Neural cell (in vitro differentiated cells): Measurements from ENCODE around the gene RSPO4. TPM values are rescaled to one million over a fixed set of nuclear protein-coding genes. Genes with fewer than 3 reads are reported as not detected.

Experiments used
- H2AFZ ChIP-seq: fragments of 200-600, 300-800 bp; sonication (generic), shearing (Covaris generic); 2 replicates; pipeline ENCODE4 v1.6.0; 2014; ENCODE audit warnings: low read depth, mild to moderate bottlenecking, antibody characterized with exemption, low read length, moderate library complexity
- H3F3A ChIP-seq: fragments of 200-600 bp; shearing (Covaris generic); 2 replicates; pipeline ENCODE4 v1.6.1; 2016; ENCODE audit warnings: mild to moderate bottlenecking, moderate library complexity, mixed read lengths, antibody characterized with exemption, low read length; ENCODE audit not compliant: insufficient read depth, poor library complexity, severe bottlenecking
- H3K27ac ChIP-seq: fragments of 200-600, 300-800 bp; sonication (generic), shearing (Covaris generic); 2 replicates; pipeline ENCODE4 v1.5.1; 2014; ENCODE audit warnings: mild to moderate bottlenecking, low read length, moderate library complexity
- H3K27me3 ChIP-seq: fragments of 300-800, 200-600 bp; sonication (generic), shearing (Covaris generic); 2 replicates; pipeline ENCODE4 v1.6.0; 2014; ENCODE audit warnings: mild to moderate bottlenecking, low read depth, low read length, moderate library complexity; ENCODE audit not compliant: insufficient read depth
- H3K36me3 ChIP-seq: fragments of 300-800, 200-600 bp; sonication (generic), shearing (Covaris generic); 2 replicates; pipeline ENCODE4 v1.5.1; 2014; ENCODE audit warnings: mild to moderate bottlenecking, antibody characterized with exemption, low read length, moderate library complexity; ENCODE audit not compliant: insufficient read depth
- H3K4me2 ChIP-seq: fragments of 300-800, 200-600 bp; sonication (generic), shearing (Covaris generic); 2 replicates; pipeline ENCODE4 v1.6.0; 2014; ENCODE audit warnings: mild to moderate bottlenecking, low read length
- H3K4me3 ChIP-seq: fragments of 300-800, 200-600 bp; sonication (generic), shearing (Covaris generic); 2 replicates; pipeline ENCODE4 v1.5.1; 2014; ENCODE audit warnings: mild to moderate bottlenecking, low read length, moderate library complexity
- H3K79me2 ChIP-seq: fragments of 200-600 bp; shearing (Covaris generic); replicated peaks from 2 replicates; pipeline ENCODE4 v1.6.0; 2014; ENCODE audit warnings: mild to moderate bottlenecking, low read length, moderate library complexity; ENCODE audit not compliant: insufficient read depth
- H3K9ac ChIP-seq: fragments of 300-800, 200-600 bp; sonication (generic), shearing (Covaris generic); 2 replicates; pipeline ENCODE4 v1.6.1; 2016; ENCODE audit warnings: mild to moderate bottlenecking, low read length, mixed read lengths
- H3K9me2 ChIP-seq: fragments of 200-600 bp; shearing (Covaris generic); 2 replicates; pipeline ENCODE4 v1.6.1; 2016; ENCODE audit warnings: mild to moderate bottlenecking, low read length, mixed read lengths; ENCODE audit not compliant: insufficient read depth
- H3K9me3 ChIP-seq: fragments of 200-600, 300-800 bp; sonication (generic), shearing (Covaris generic); 2 replicates; pipeline ENCODE4 v1.6.1; 2016; ENCODE audit warnings: mild to moderate bottlenecking, mixed run types, low read length, moderate library complexity, mixed read lengths
- H4K20me1 ChIP-seq: fragments of 200-600 bp; shearing (Covaris generic); 2 replicates; pipeline ENCODE4 v1.6.1; 2016; ENCODE audit warnings: mild to moderate bottlenecking, mixed run types; ENCODE audit not compliant: insufficient read depth
- EP300 ChIP-seq: fragments of 450-650 bp; conservative IDR thresholded peaks from 2 replicates; pipeline ENCODE4 v1.6.1; 2014; ENCODE audit warnings: antibody characterized with exemption, mild to moderate bottlenecking, moderate library complexity; ENCODE audit not compliant: poor library complexity, severe bottlenecking
- EZH2 ChIP-seq: fragments of 200-600, 300-800 bp; shearing (Covaris generic), sonication (generic); IDR thresholded peaks from 2 replicates; pipeline ENCODE4 v1.6.1; 2014; ENCODE audit warnings: antibody characterized with exemption, low read length, borderline replicate concordance, mild to moderate bottlenecking; ENCODE audit not compliant: insufficient read depth, poor library complexity, severe bottlenecking
- MXI1 ChIP-seq: fragments of 450-650 bp; conservative IDR thresholded peaks from 2 replicates; pipeline ENCODE4 v1.6.1; 2014; ENCODE audit warnings: antibody characterized with exemption, mild to moderate bottlenecking; ENCODE audit not compliant: poor library complexity, severe bottlenecking
- POLR2AphosphoS5 ChIP-seq: IDR thresholded peaks from 2 replicates; pipeline ENCODE4 v1.6.1; 2012
- RAD21 ChIP-seq: fragments of 450-650 bp; conservative IDR thresholded peaks from 2 replicates; pipeline ENCODE4 v1.6.1; 2014; ENCODE audit warnings: antibody characterized with exemption, mild to moderate bottlenecking, moderate library complexity
- REST ChIP-seq: IDR thresholded peaks from 2 replicates; pipeline ENCODE4 v1.6.1; 2012; ENCODE audit warnings: borderline replicate concordance
- SMC3 ChIP-seq: fragments of 450-650 bp; conservative IDR thresholded peaks from 2 replicates; pipeline ENCODE4 v1.6.1; 2014; ENCODE audit warnings: antibody characterized with exemption, mild to moderate bottlenecking, moderate library complexity; ENCODE audit not compliant: poor library complexity
- TAF1 ChIP-seq: IDR thresholded peaks from 2 replicates; pipeline ENCODE4 v1.6.1; 2012; ENCODE audit warnings: low read depth
- polyA plus RNA-seq: library from polyadenylated mRNA; depleted of rRNA; stranded (reverse); fragments of >200 nt; gene quantifications from 2 replicates; pipeline ENCODE4 v1.2.3, GENCODE V29; 2014
- TF ChIP-seq, protein P1 (sequence below): fragments of 450-650 bp; IDR thresholded peaks from 2 replicates; pipeline ENCODE4 v1.5.1; 2014; ENCODE audit warnings: antibody characterized with exemption, mild to moderate bottlenecking, moderate library complexity; ENCODE audit not compliant: poor library complexity, severe bottlenecking

Gene RSPO4
- polyA plus RNA-seq, 1 donor from 2014 or later, result 0.19 TPM

DNA sequence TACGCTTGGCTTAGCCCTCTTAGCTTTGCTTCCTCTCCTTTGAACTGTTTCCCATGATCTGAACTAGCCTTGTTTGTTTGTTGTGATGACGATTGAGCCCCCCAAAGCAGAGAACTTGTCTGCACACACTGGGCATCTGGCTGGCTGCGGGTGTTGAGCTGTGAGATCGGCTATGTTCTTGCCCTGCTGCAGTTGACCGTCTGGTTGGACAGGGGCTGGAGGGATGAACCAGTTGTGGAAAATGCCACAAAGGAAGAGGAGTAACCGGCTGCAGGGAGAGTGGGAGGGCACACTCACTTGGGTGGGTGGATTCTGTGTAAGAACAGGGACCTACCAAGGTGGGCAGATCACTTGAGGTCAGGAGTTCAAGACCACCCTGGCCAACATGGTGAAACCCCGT, 12.4 kb upstream of the RSPO4 start:
- H3F3A ChIP-seq, result no peaks in the 10 kb centered on the region
- no peaks in the 10 kb centered on the region for H3K9me3 ChIP-seq
- TF ChIP-seq, protein P1, sequence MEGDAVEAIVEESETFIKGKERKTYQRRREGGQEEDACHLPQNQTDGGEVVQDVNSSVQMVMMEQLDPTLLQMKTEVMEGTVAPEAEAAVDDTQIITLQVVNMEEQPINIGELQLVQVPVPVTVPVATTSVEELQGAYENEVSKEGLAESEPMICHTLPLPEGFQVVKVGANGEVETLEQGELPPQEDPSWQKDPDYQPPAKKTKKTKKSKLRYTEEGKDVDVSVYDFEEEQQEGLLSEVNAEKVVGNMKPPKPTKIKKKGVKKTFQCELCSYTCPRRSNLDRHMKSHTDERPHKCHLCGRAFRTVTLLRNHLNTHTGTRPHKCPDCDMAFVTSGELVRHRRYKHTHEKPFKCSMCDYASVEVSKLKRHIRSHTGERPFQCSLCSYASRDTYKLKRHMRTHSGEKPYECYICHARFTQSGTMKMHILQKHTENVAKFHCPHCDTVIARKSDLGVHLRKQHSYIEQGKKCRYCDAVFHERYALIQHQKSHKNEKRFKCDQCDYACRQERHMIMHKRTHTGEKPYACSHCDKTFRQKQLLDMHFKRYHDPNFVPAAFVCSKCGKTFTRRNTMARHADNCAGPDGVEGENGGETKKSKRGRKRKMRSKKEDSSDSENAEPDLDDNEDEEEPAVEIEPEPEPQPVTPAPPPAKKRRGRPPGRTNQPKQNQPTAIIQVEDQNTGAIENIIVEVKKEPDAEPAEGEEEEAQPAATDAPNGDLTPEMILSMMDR, result no peak
- TF ChIP-seq REST, result no peak
- no peaks in the 10 kb centered on the region for H4K20me1 ChIP-seq
- no peak overlapping the region for H3K4me3 ChIP-seq
- no peaks in the 10 kb centered on the region for H3K27me3 ChIP-seq
- H3K9ac ChIP-seq, result no peak overlapping the region
- H2AFZ ChIP-seq, result no peak overlapping the region
- no peaks in the 10 kb centered on the region for H3K36me3 ChIP-seq
- no peak overlapping the region for H3K4me2 ChIP-seq
- no peaks in the 10 kb centered on the region for H3K79me2 ChIP-seq
- H3K9me2 ChIP-seq, result no peaks in the 10 kb centered on the region
- H3K27ac ChIP-seq, result no peak overlapping the region

- Histone ChIP-seq H4K20me1 (no peaks in the 10 kb centered on the region), H3F3A (no peaks in the 10 kb centered on the region), H3K36me3 (no peaks in the 10 kb centered on the region), H3K9me3 (no peaks in the 10 kb centered on the region), H2AFZ (no peak overlapping the region), H3K4me3 (no peak overlapping the region), H3K79me2 (no peaks in the 10 kb centered on the region), H3K4me2 (no peak overlapping the region), H3K9ac (no peak overlapping the region), H3K27me3 (no peaks in the 10 kb centered on the region), H3K9me2 (no peaks in the 10 kb centered on the region), H3K27ac (no peak overlapping the region)
- TF ChIP-seq RAD21 (no peak), EP300 (no peak), SMC3 (no peak), EZH2 (no peak), REST (no peak), MXI1 (no peak), POLR2AphosphoS5 (no peak), TAF1 (no peak)
- TF ChIP-seq, protein P1, result no peak
Measured at GRCh38 chr20:1013566-1014340, 11.6 kb upstream of the RSPO4 start.
